Measurements from ENCODE around the gene RABL6.

Gene RABL6

GRCh38 chr9:136854842-136855460 is 47.2 kb downstream of the RABL6 start:
- ATAC-seq (replicated peaks; ENCODE audit: extremely low read depth, poor library complexity, severe bottlenecking) (no peak), DNase-seq (ENCODE audit: low spot score in 2 of 2) (no peak)
- H3K4me1 Mint-ChIP-seq: no peaks in the 10 kb centered on the region
- H3K9me3 Mint-ChIP-seq: no peaks in the 10 kb centered on the region
- H3K36me3 Mint-ChIP-seq (ENCODE audit: insufficient read depth): peaks cover 10% of the 10 kb centered on the region
- H3K27me3 Mint-ChIP-seq: no peaks in the 10 kb centered on the region
- no peak overlapping the region for H3K27ac Mint-ChIP-seq (ENCODE audit: low read depth)
- H3K4me3 Mint-ChIP-seq: no peak overlapping the region

GRCh38 chr9:136855461-136856078 is 47.8 kb downstream of the RABL6 start:
- no peak for DNase-seq (ENCODE audit: low spot score in 2 of 2)
- no peaks in the 10 kb centered on the region for H3K9me3 Mint-ChIP-seq
- no peak for ATAC-seq (replicated peaks; ENCODE audit: extremely low read depth, poor library complexity, severe bottlenecking)
- no peak overlapping the region for H3K27ac Mint-ChIP-seq (ENCODE audit: low read depth)
- no peaks in the 10 kb centered on the region for H3K4me1 Mint-ChIP-seq
- no peak overlapping the region for H3K4me3 Mint-ChIP-seq
- peaks cover 8% of the 10 kb centered on the region for H3K36me3 Mint-ChIP-seq (ENCODE audit: insufficient read depth)
- H3K27me3 Mint-ChIP-seq: no peaks in the 10 kb centered on the region

GRCh38 chr9:136856079-136856476 is 48.3 kb downstream of the RABL6 start:
- H3K36me3 Mint-ChIP-seq (ENCODE audit: insufficient read depth): peaks cover 8% of the 10 kb centered on the region
- H3K27ac Mint-ChIP-seq (ENCODE audit: low read depth): no peak overlapping the region
- H3K4me3 Mint-ChIP-seq: no peak overlapping the region
- H3K27me3 Mint-ChIP-seq: no peaks in the 10 kb centered on the region
- no peaks in the 10 kb centered on the region for H3K4me1 Mint-ChIP-seq
- ATAC-seq (replicated peaks; ENCODE audit: extremely low read depth, poor library complexity, severe bottlenecking): no peak
- DNase-seq (ENCODE audit: low spot score in 2 of 2): no peak
- no peaks in the 10 kb centered on the region for H3K9me3 Mint-ChIP-seq

- Mint-ChIP-seq H3K4me3 (no peak overlapping the region), H3K27me3 (no peaks in the 10 kb centered on the region), H3K9me3 (no peaks in the 10 kb centered on the region), H3K4me1 (no peaks in the 10 kb centered on the region), H3K36me3 (ENCODE audit: insufficient read depth) (peaks cover 5% of the 10 kb centered on the region), H3K27ac (ENCODE audit: low read depth) (no peak overlapping the region)
- no peak for ATAC-seq (replicated peaks; ENCODE audit: extremely low read depth, poor library complexity, severe bottlenecking)
- DNase-seq (ENCODE audit: low spot score in 2 of 2): no peak
Measured at GRCh38 chr9:136856541-136857141, 48.9 kb downstream of the RABL6 start.

GRCh38 chr9:136857166-136857565 is 49.4 kb downstream of the RABL6 start:
- no peak overlapping the region for H3K4me3 Mint-ChIP-seq
- ATAC-seq (replicated peaks; ENCODE audit: extremely low read depth, poor library complexity, severe bottlenecking) (no peak), DNase-seq (ENCODE audit: low spot score in 2 of 2) (no peak)
- H3K36me3 Mint-ChIP-seq (ENCODE audit: insufficient read depth): peaks cover 8% of the 10 kb centered on the region
- no peaks in the 10 kb centered on the region for H3K4me1 Mint-ChIP-seq
- no peaks in the 10 kb centered on the region for H3K27me3 Mint-ChIP-seq
- no peaks in the 10 kb centered on the region for H3K9me3 Mint-ChIP-seq
- H3K27ac Mint-ChIP-seq (ENCODE audit: low read depth): no peak overlapping the region

- Mint-ChIP-seq H3K27ac (ENCODE audit: low read depth) (no peak overlapping the region), H3K4me1 (no peaks in the 10 kb centered on the region), H3K36me3 (ENCODE audit: insufficient read depth) (peaks cover 8% of the 10 kb centered on the region), H3K9me3 (no peaks in the 10 kb centered on the region), H3K4me3 (no peak overlapping the region), H3K27me3 (no peaks in the 10 kb centered on the region)
- ATAC-seq (replicated peaks; ENCODE audit: extremely low read depth, poor library complexity, severe bottlenecking): no peak
- no peak for DNase-seq (ENCODE audit: low spot score in 2 of 2)
Measured at GRCh38 chr9:136857581-136858412, 50.0 kb downstream of the RABL6 start.

- Mint-ChIP-seq H3K27me3 (no peaks in the 10 kb centered on the region), H3K4me3 (no peak overlapping the region), H3K27ac (ENCODE audit: low read depth) (no peak overlapping the region)
Measured at GRCh38 chr9:136858452-136858843, 50.7 kb downstream of the RABL6 start.

GRCh38 chr9:136858844-136859757 is 51.4 kb downstream of the RABL6 start:
- H3K4me3 Mint-ChIP-seq: no peak overlapping the region
- no peaks in the 10 kb centered on the region for H3K27me3 Mint-ChIP-seq
- H3K4me1 Mint-ChIP-seq: no peaks in the 10 kb centered on the region
- ATAC-seq (replicated peaks; ENCODE audit: extremely low read depth, poor library complexity, severe bottlenecking) (no peak), DNase-seq (ENCODE audit: low spot score in 2 of 2) (no peak)
- peaks cover 9% of the 10 kb centered on the region for H3K36me3 Mint-ChIP-seq (ENCODE audit: insufficient read depth)
- H3K9me3 Mint-ChIP-seq: no peaks in the 10 kb centered on the region
- no peak overlapping the region for H3K27ac Mint-ChIP-seq (ENCODE audit: low read depth)

More at GRCh38 chr9:136858452-136858843, 50.7 kb downstream of the RABL6 start:
- ATAC-seq (replicated peaks; ENCODE audit: extremely low read depth, poor library complexity, severe bottlenecking): no peak
- H3K4me1 Mint-ChIP-seq: no peaks in the 10 kb centered on the region
- no peaks in the 10 kb centered on the region for H3K9me3 Mint-ChIP-seq
- no peak for DNase-seq (ENCODE audit: low spot score in 2 of 2)
- H3K36me3 Mint-ChIP-seq (ENCODE audit: insufficient read depth): peaks cover 7% of the 10 kb centered on the region

- DNase-seq (ENCODE audit: low spot score in 2 of 2): no peak
- Mint-ChIP-seq H3K27ac (ENCODE audit: low read depth) (peak overlapping the region; percentile 38), H3K27me3 (no peaks in the 10 kb centered on the region), H3K9me3 (no peaks in the 10 kb centered on the region), H3K4me1 (peaks cover 7% of the 10 kb centered on the region), H3K36me3 (ENCODE audit: insufficient read depth) (peaks cover 8% of the 10 kb centered on the region), H3K4me3 (no peak overlapping the region)
- ATAC-seq (replicated peaks; ENCODE audit: extremely low read depth, poor library complexity, severe bottlenecking): no peak
Measured at GRCh38 chr9:136860529-136860928, 52.8 kb downstream of the RABL6 start.

GRCh38 chr9:136860933-136861873 is 53.5 kb downstream of the RABL6 start:
- ATAC-seq (replicated peaks; ENCODE audit: extremely low read depth, poor library complexity, severe bottlenecking) (no peak), DNase-seq (ENCODE audit: low spot score in 2 of 2) (no peak)
- Mint-ChIP-seq H3K27me3 (no peaks in the 10 kb centered on the region), H3K4me1 (peaks cover 8% of the 10 kb centered on the region), H3K36me3 (ENCODE audit: insufficient read depth) (peaks cover 8% of the 10 kb centered on the region), H3K9me3 (no peaks in the 10 kb centered on the region), H3K4me3 (no peak overlapping the region), H3K27ac (ENCODE audit: low read depth) (peak overlapping the region; percentile 38)

GRCh38 chr9:136861874-136862457 is 54.2 kb downstream of the RABL6 start:
- DNase-seq (ENCODE audit: low spot score in 2 of 2): no peak
- Mint-ChIP-seq H3K4me3 (no peak overlapping the region), H3K4me1 (peaks cover 8% of the 10 kb centered on the region), H3K36me3 (ENCODE audit: insufficient read depth) (peaks cover 8% of the 10 kb centered on the region), H3K27ac (ENCODE audit: low read depth) (no peak overlapping the region), H3K9me3 (no peaks in the 10 kb centered on the region), H3K27me3 (no peaks in the 10 kb centered on the region)
- ATAC-seq (replicated peaks; ENCODE audit: extremely low read depth, poor library complexity, severe bottlenecking): no peak

Measured in central memory CD8-positive, alpha-beta T cell (primary cell).